ENCODE results near the gene MIR17HG. TPM values are rescaled to one million over a fixed set of nuclear protein-coding genes. Genes with fewer than 3 reads are reported as not detected.

Gene MIR17HG
- polyA plus RNA-seq, 2 donors: 1.7 to 7.2 TPM

- Histone ChIP-seq H3K9me3 (ENCODE audit: control insufficient read depth in 2 of 2, insufficient read depth in 1 of 2, low read depth in 1 of 2, low read length in 1 of 2) (no peaks in the 10 kb centered on the region), H3K4me3 (ENCODE audit: low read depth in 1 of 2, low read length in 2 of 2) (no peak overlapping the region), H3K27ac (ENCODE audit: low read depth in 2 of 2, low read length in 1 of 2) (no peak overlapping the region), H3K27me3 (ENCODE audit: control insufficient read depth in 1 of 2, insufficient read depth in 2 of 2, low read length in 2 of 2) (no peaks in the 10 kb centered on the region), H3K36me3 (ENCODE audit: control insufficient read depth in 2 of 2, insufficient read depth in 2 of 2, low read length in 1 of 2) (peaks cover 0 to 2% of the 10 kb centered on the region in 2 donors), H3K4me1 (ENCODE audit: control insufficient read depth in 2 of 2, insufficient read depth in 2 of 2, low read length in 1 of 2) (no peaks in the 10 kb centered on the region)
- 76 to 93% methylated on average over 1 of the region's 1 CpG for WGBS, 2 donors
Observed at GRCh38 chr13:91361755-91362271, 14.3 kb downstream of the MIR17HG start.

DNA sequence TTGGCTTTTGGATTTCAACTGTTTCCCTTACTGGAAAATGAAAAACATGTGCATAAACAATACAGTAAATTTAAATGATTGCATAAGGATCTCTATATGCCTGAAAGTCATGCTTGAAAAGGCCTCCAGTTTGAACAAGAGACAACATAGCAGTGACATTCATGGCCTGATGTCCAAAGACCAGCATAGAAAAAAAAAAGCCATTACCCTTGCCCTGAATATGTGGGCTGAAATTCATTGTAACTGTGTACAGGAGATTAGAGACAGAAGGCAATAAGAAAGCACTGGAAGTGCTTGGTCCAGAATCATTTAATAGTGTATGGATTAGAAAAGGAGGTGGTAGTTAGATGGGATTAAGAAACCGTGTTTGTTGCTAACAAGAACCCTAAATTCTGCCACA, 15.4 kb downstream of the MIR17HG start:
- Histone ChIP-seq H3K9me3 (ENCODE audit: control insufficient read depth in 2 of 2, insufficient read depth in 1 of 2, low read depth in 1 of 2, low read length in 1 of 2) (no peaks in the 10 kb centered on the region), H3K4me3 (ENCODE audit: low read depth in 1 of 2, low read length in 2 of 2) (no peak overlapping the region), H3K4me1 (ENCODE audit: control insufficient read depth in 2 of 2, insufficient read depth in 2 of 2, low read length in 1 of 2) (no peaks in the 10 kb centered on the region), H3K27ac (ENCODE audit: low read depth in 2 of 2, low read length in 1 of 2) (no peak overlapping the region), H3K27me3 (ENCODE audit: control insufficient read depth in 1 of 2, insufficient read depth in 2 of 2, low read length in 2 of 2) (no peaks in the 10 kb centered on the region), H3K36me3 (ENCODE audit: control insufficient read depth in 2 of 2, insufficient read depth in 2 of 2, low read length in 1 of 2) (no peaks in the 10 kb centered on the region)
- WGBS, 2 donors: 67 to 77% methylated on average over 1 of the region's 1 CpG

GRCh38 chr13:91368101-91368500, 20.6 kb downstream of the MIR17HG start:
- Histone ChIP-seq H3K27me3 (ENCODE audit: control insufficient read depth in 1 of 2, insufficient read depth in 2 of 2, low read length in 2 of 2) (no peaks in the 10 kb centered on the region), H3K4me1 (ENCODE audit: control insufficient read depth in 2 of 2, insufficient read depth in 2 of 2, low read length in 1 of 2) (no peaks in the 10 kb centered on the region), H3K9me3 (ENCODE audit: control insufficient read depth in 2 of 2, insufficient read depth in 1 of 2, low read depth in 1 of 2, low read length in 1 of 2) (no peaks in the 10 kb centered on the region), H3K4me3 (ENCODE audit: low read depth in 1 of 2, low read length in 2 of 2) (no peak overlapping the region), H3K27ac (ENCODE audit: low read depth in 2 of 2, low read length in 1 of 2) (no peak overlapping the region), H3K36me3 (ENCODE audit: control insufficient read depth in 2 of 2, insufficient read depth in 2 of 2, low read length in 1 of 2) (no peaks in the 10 kb centered on the region)
- 93 to 98% methylated on average over 1 of the region's 1 CpG for WGBS, 2 donors

- Histone ChIP-seq H3K4me1 (ENCODE audit: control insufficient read depth in 2 of 2, insufficient read depth in 2 of 2, low read length in 1 of 2) (no peaks in the 10 kb centered on the region), H3K27ac (ENCODE audit: low read depth in 2 of 2, low read length in 1 of 2) (no peak overlapping the region), H3K36me3 (ENCODE audit: control insufficient read depth in 2 of 2, insufficient read depth in 2 of 2, low read length in 1 of 2) (no peaks in the 10 kb centered on the region), H3K27me3 (ENCODE audit: control insufficient read depth in 1 of 2, insufficient read depth in 2 of 2, low read length in 2 of 2) (no peaks in the 10 kb centered on the region), H3K9me3 (ENCODE audit: control insufficient read depth in 2 of 2, insufficient read depth in 1 of 2, low read depth in 1 of 2, low read length in 1 of 2) (no peaks in the 10 kb centered on the region), H3K4me3 (ENCODE audit: low read depth in 1 of 2, low read length in 2 of 2) (no peak overlapping the region)
- WGBS, 2 donors: 82 to 92% methylated on average over 3 of the region's 3 CpGs
Observed at GRCh38 chr13:91368676-91369440, 21.4 kb downstream of the MIR17HG start.

DNA sequence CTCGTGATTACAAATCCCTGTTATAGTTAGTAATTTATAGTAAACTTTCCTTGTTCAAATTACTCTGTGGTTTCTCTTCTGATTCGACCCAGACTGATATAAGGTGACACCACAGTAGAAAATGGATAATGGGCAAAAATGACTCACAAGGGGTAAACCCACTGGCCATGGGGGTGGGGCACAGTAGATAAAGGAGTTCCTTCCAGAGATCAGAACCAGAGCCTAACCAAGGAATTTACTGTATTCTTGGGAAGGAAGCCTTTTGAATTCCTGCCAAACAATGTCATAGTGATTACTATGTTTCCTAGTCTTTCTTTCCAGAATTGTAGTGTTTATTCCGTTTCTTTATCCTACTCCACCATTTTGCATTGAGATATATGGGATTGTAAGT, 21.9 kb downstream of the MIR17HG start:
- H3K4me1 ChIP-seq (ENCODE audit: control insufficient read depth in 2 of 2, insufficient read depth in 2 of 2, low read length in 1 of 2): no peaks in the 10 kb centered on the region
- WGBS, 2 donors: 28 to 41% methylated on average over 3 of the region's 3 CpGs
- H3K36me3 ChIP-seq (ENCODE audit: control insufficient read depth in 2 of 2, insufficient read depth in 2 of 2, low read length in 1 of 2): no peaks in the 10 kb centered on the region
- no peak overlapping the region for H3K27ac ChIP-seq (ENCODE audit: low read depth in 2 of 2, low read length in 1 of 2)
- H3K27me3 ChIP-seq (ENCODE audit: control insufficient read depth in 1 of 2, insufficient read depth in 2 of 2, low read length in 2 of 2): no peaks in the 10 kb centered on the region
- H3K9me3 ChIP-seq (ENCODE audit: control insufficient read depth in 2 of 2, insufficient read depth in 1 of 2, low read depth in 1 of 2, low read length in 1 of 2): no peaks in the 10 kb centered on the region
- no peak overlapping the region for H3K4me3 ChIP-seq (ENCODE audit: low read depth in 1 of 2, low read length in 2 of 2)

DNA sequence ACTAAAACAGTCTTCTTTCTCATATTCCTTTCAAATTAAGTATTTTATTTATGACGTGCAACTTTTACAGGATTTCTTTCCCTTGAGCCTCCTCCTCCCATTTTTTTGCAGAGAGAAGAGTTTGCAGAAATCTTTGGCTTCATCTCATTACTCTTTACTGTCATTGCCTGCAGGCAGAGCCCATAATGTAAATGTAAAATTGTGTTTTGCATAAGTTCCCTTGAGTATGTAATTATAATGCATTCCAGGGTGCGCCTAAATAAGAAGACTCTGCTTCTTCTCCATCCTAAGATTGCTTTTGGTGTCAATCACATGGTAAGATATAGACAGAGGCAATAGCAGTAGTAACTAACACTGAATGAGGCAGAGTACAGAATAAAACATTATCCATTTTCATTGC, 23.0 kb downstream of the MIR17HG start:
- no peak overlapping the region for H3K4me3 ChIP-seq (ENCODE audit: low read depth in 1 of 2, low read length in 2 of 2)
- H3K27ac ChIP-seq (ENCODE audit: low read depth in 2 of 2, low read length in 1 of 2): no peak overlapping the region
- no peaks in the 10 kb centered on the region for H3K9me3 ChIP-seq (ENCODE audit: control insufficient read depth in 2 of 2, insufficient read depth in 1 of 2, low read depth in 1 of 2, low read length in 1 of 2)
- no peaks in the 10 kb centered on the region for H3K36me3 ChIP-seq (ENCODE audit: control insufficient read depth in 2 of 2, insufficient read depth in 2 of 2, low read length in 1 of 2)
- 89 to 91% methylated on average over 2 of the region's 2 CpGs for WGBS, 2 donors
- no peaks in the 10 kb centered on the region for H3K27me3 ChIP-seq (ENCODE audit: control insufficient read depth in 1 of 2, insufficient read depth in 2 of 2, low read length in 2 of 2)
- no peaks in the 10 kb centered on the region for H3K4me1 ChIP-seq (ENCODE audit: control insufficient read depth in 2 of 2, insufficient read depth in 2 of 2, low read length in 1 of 2)

DNA sequence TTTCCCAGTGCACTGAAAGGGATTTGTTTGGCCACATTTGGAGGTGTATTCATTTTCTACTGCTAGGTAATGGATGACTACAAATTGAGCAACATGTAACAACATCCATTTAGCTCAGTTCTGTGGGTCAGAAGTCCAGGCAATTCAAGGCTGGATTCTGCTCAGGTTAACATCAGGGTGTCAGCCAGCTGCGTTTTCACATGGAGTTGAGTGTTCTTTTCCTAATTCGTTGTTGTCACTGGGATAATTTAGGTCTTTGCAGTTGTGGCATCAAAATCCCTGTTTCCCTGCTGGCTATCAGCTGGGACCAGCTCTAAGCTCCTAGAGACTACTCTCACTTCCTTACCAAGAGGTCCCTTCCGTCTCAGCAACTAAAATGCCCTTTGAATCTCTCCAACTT, 25.4 kb downstream of the MIR17HG start:
- H3K36me3 ChIP-seq (ENCODE audit: control insufficient read depth in 2 of 2, insufficient read depth in 2 of 2, low read length in 1 of 2): no peaks in the 10 kb centered on the region
- 58 to 75% methylated on average over 3 of the region's 3 CpGs for WGBS, 2 donors
- no peak overlapping the region for H3K27ac ChIP-seq (ENCODE audit: low read depth in 2 of 2, low read length in 1 of 2)
- no peaks in the 10 kb centered on the region for H3K4me1 ChIP-seq (ENCODE audit: control insufficient read depth in 2 of 2, insufficient read depth in 2 of 2, low read length in 1 of 2)
- H3K27me3 ChIP-seq (ENCODE audit: control insufficient read depth in 1 of 2, insufficient read depth in 2 of 2, low read length in 2 of 2): no peaks in the 10 kb centered on the region
- H3K9me3 ChIP-seq (ENCODE audit: control insufficient read depth in 2 of 2, insufficient read depth in 1 of 2, low read depth in 1 of 2, low read length in 1 of 2): no peaks in the 10 kb centered on the region
- H3K4me3 ChIP-seq (ENCODE audit: low read depth in 1 of 2, low read length in 2 of 2): no peak overlapping the region

DNA sequence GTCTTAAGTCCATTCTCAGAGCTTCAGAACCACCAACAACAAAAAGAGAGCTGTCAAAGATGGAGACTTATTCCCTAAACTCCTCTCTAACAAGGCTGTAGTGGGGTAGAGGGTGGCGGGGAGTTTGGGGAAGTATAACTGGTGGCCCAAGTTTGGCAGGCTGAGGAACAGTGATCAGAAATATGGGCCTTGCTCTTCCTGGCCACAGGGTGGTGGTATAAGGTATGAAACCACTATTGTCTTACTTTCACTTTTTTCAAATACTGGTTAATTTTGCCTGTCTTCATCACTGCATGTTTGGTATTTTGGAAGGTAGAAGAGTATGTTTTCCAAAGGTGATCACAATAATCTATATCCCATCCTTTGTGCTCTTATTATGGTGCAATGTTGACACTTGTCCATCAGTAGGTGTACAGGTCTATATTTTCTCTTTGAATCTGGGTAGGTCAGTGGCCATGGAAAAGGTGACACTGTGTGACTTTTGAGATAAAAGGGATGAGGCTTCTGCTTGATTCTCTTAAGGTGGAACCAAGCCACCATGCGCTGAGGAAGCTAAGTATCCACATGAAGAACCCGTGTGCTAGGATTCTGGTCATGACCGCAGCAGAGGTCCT, 27.7 kb downstream of the MIR17HG start:
- no peaks in the 10 kb centered on the region for H3K36me3 ChIP-seq (ENCODE audit: control insufficient read depth in 2 of 2, insufficient read depth in 2 of 2, low read length in 1 of 2)
- H3K4me1 ChIP-seq (ENCODE audit: control insufficient read depth in 2 of 2, insufficient read depth in 2 of 2, low read length in 1 of 2): no peaks in the 10 kb centered on the region
- no peaks in the 10 kb centered on the region for H3K27me3 ChIP-seq (ENCODE audit: control insufficient read depth in 1 of 2, insufficient read depth in 2 of 2, low read length in 2 of 2)
- no peaks in the 10 kb centered on the region for H3K9me3 ChIP-seq (ENCODE audit: control insufficient read depth in 2 of 2, insufficient read depth in 1 of 2, low read depth in 1 of 2, low read length in 1 of 2)
- 86 to 91% methylated on average over 4 of the region's 4 CpGs for WGBS, 2 donors
- H3K27ac ChIP-seq (ENCODE audit: low read depth in 2 of 2, low read length in 1 of 2): no peak overlapping the region
- no peak overlapping the region for H3K4me3 ChIP-seq (ENCODE audit: low read depth in 1 of 2, low read length in 2 of 2)

DNA sequence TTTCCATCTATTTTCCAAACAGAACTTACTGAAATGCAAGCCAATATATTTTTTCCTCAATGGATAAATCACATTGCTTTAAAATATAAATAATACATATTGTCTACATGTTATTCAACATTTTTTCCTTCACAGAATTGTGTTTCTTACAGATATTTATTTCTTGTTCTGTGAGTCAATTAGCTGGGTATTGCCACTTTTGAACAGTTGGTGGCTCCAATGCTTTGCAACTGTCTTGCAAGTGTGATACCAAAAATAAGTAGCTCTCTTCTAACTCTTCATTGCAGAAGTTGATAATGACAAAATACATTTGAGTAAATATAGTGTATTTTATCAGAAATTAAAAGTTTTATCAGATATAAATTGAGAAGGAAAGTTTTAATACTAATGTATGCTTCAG, 33.9 kb downstream of the MIR17HG start:
- H3K27ac ChIP-seq (ENCODE audit: low read depth in 2 of 2, low read length in 1 of 2): no peak overlapping the region
- no peaks in the 10 kb centered on the region for H3K4me1 ChIP-seq (ENCODE audit: control insufficient read depth in 2 of 2, insufficient read depth in 2 of 2, low read length in 1 of 2)
- no peak overlapping the region for H3K4me3 ChIP-seq (ENCODE audit: low read depth in 1 of 2, low read length in 2 of 2)
- no peaks in the 10 kb centered on the region for H3K9me3 ChIP-seq (ENCODE audit: control insufficient read depth in 2 of 2, insufficient read depth in 1 of 2, low read depth in 1 of 2, low read length in 1 of 2)
- H3K27me3 ChIP-seq (ENCODE audit: control insufficient read depth in 1 of 2, insufficient read depth in 2 of 2, low read length in 2 of 2): no peaks in the 10 kb centered on the region
- no peaks in the 10 kb centered on the region for H3K36me3 ChIP-seq (ENCODE audit: control insufficient read depth in 2 of 2, insufficient read depth in 2 of 2, low read length in 1 of 2)

- H3K27ac ChIP-seq (ENCODE audit: low read depth in 2 of 2, low read length in 1 of 2): no peak overlapping the region
- no peak overlapping the region for H3K4me3 ChIP-seq (ENCODE audit: low read depth in 1 of 2, low read length in 2 of 2)
- H3K4me1 ChIP-seq (ENCODE audit: control insufficient read depth in 2 of 2, insufficient read depth in 2 of 2, low read length in 1 of 2): no peaks in the 10 kb centered on the region
- H3K36me3 ChIP-seq (ENCODE audit: control insufficient read depth in 2 of 2, insufficient read depth in 2 of 2, low read length in 1 of 2): no peaks in the 10 kb centered on the region
- WGBS, 2 donors: 70 to 77% methylated on average over 4 of the region's 4 CpGs
- H3K9me3 ChIP-seq (ENCODE audit: control insufficient read depth in 2 of 2, insufficient read depth in 1 of 2, low read depth in 1 of 2, low read length in 1 of 2): no peaks in the 10 kb centered on the region
- H3K27me3 ChIP-seq (ENCODE audit: control insufficient read depth in 1 of 2, insufficient read depth in 2 of 2, low read length in 2 of 2): no peaks in the 10 kb centered on the region
Observed at GRCh38 chr13:91383836-91384235, 36.3 kb downstream of the MIR17HG start.
